Measurements from ENCODE around the gene ELP2.
A peak's percentile ranks its signal among the peaks of the same experiment; 100 is the strongest.
"Not testable (repeated sequence)": the region's sequence is repeated elsewhere in the genome, so short reads cannot be mapped to it uniquely, and the experiment has no call there.

The ELP2 gene

DNA sequence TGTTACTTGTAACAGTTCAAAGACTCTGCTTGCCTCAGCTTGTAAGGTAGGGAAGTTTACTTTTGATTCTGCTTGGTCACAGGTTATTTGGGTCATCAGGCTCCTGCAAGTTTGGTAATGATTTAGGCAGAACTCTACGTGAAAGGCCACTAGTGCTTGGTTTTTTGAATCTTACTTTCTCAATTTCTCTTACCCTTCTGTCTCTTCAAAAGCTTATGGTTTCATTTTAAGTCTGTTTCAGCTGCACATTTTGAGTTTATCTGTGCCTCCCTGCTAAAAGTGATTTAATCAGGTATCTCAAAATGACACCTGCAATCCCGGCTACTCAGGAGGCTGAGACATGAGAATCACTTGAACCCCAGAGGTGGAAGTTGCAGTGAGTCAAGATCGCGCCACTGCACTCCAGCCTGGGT, 31.3 kb downstream of the ELP2 start:
- no peak for DNase-seq

GRCh38 chr18:36162981-36163380, 33.3 kb downstream of the ELP2 start:
- no peak for DNase-seq

DNA sequence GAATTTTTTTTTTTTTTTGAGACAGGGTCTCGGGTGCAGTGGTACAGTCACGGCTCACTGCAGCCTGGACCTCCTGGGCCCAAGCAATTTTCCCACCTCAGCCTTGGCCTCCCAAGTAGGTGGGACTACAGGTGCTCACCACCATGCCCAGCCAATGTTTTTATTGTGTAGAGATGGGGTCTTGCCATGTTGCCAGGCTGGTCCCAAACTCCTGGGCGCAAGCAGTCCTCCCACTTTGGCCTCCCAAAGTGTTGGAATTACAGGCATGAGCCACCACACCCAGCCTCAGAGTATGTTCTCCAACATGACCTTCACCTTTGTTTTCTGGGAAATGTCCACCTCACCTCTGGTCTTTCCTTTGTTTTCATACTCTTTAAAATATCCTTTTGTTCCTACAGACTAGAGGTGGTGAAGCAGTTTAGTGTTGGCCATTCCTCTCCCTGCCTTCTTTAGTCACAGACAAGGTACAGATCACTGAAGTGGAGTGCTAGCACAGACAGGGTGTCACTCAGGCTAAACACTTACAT, 38.1 kb downstream of the ELP2 start:
- DNase-seq: no peak

- DNase-seq: not testable (repeated sequence)
Measured at GRCh38 chr18:36168296-36168695, 38.6 kb downstream of the ELP2 start.

- DNase-seq: no peak
Measured at GRCh38 chr18:36169938-36170337, 40.2 kb downstream of the ELP2 start.

DNA sequence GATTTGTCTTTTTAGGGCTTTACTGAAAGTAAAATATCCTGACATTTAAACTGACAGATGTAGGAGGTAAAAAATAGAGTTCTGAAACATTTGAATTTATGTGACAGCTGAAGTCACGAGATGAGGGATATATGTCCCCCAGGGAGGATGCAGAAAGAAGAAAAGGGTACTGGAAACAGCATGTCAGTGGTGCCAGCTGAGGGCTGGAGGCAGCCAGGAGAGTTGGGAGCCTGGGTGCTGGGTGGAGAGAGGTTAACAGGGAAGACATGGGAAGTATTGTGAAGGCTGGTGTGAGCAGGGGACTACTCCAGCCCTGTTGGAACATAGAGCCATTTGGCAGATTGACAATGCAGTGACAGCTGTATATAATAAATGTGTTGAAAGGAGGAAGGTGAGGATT, 45.8 kb downstream of the ELP2 start:
- DNase-seq: no peak

DNA sequence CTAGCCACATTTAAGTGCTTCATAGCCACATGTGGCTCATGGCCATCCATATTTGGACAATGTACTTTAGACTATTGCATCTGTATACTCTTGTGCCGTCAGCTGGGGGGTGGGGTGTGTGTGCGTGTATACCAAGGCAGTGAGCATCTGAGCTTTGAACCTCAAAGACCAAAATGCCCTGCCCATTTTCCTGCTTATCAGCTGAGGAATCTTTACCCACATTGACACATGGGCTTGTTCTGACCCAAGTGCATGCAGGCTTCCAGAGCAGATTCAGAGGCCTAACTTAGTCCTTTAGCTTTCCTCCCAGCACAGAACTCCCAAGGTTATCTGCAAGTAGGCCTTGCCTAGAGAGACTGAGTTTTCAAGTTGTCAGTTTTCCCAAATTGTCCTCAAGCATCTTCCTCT, 46.5 kb downstream of the ELP2 start:
- DNase-seq: no peak

DNA sequence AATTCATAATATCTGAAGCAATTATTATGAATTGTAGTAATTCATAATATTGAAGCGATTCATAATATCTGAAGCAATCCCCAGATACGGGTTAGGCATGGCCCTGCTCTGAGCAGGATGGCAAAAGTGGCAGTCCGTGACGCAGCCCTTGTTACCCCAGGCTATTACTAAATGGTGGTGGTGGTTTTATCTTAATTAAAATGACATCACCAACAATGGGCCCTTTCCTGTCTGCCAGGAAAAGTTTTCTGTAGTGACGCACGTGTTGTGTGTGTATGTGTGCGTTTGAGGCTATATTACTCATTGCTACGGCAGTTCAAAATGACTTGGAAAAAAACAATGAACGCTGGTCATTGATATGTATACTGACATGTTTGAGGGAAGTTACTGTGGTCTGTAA, 47.0 kb downstream of the ELP2 start:
- DNase-seq: no peak

GRCh38 chr18:36177913-36178312, 48.2 kb downstream of the ELP2 start:
- no peak for DNase-seq

- DNase-seq: no peak
Measured at GRCh38 chr18:36179562-36180355, 50.1 kb downstream of the ELP2 start.

GRCh38 chr18:36181441-36181840, 51.7 kb downstream of the ELP2 start:
- DNase-seq: no peak

DNA sequence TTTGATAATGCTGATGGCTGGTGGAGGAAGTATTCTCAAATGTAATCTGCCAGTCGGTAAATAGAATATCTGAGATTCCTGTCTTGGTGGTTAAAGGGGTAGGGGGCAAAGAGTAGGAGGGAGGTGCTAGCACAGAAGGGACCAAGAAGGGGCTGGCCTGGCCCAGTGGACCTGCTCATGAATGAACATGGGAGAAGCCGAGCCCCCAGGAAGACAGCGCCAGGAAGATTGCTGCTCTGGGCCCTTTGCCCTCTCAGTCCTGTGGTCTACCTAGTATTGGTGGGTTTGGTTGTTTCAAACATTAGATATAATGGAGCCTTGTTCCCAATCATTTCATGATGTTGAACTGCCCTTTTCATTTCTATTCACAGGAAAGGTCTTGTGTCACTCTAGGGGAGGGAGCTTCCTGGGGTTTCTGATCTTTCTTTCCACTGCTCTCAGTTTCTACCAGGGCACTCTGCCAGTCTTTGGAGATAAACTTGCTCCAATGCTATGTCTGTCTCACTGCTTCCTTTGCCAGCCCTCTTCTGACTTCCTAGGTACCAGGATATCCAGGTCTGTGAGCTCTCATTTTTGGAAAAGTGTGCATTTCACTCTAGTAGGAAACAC, 52.3 kb downstream of the ELP2 start:
- DNase-seq: no peak

- DNase-seq: no peak
Measured at GRCh38 chr18:36183033-36183432, 53.3 kb downstream of the ELP2 start.

DNA sequence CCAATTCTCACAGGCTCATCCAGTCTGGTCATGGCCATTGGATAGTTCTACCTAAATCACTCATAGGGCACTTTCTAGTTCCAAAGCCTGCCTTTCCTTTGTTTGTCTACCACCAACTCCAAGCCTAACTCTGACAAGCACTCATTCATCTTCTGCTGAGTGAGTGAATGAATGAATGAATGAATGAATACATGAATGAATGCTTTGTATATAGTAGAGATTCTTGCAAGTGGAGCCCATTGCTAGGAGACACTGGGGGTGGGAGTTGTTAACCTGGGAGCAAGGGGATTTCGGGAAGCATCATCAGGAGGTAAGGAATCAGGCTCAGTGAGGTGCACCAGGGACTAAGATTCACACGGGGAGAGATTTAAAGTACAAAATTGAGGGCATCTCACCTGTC, 54.3 kb downstream of the ELP2 start:
- no peak for DNase-seq

- no peak for DNase-seq
Measured at GRCh38 chr18:36185157-36185556, 55.5 kb downstream of the ELP2 start.

GRCh38 chr18:36185901-36186460, 56.3 kb downstream of the ELP2 start:
- no peak for DNase-seq

GRCh38 chr18:36186461-36187192, 56.9 kb downstream of the ELP2 start:
- peak; percentile 71 for DNase-seq

GRCh38 chr18:36187193-36187825, 57.6 kb downstream of the ELP2 start, which contains the start of gene MOCOS:
Gene MOCOS (plus strand): TSS chr18:36187497. CDS start chr18:36187540, 43 bp downstream.
- peak; percentile 82 for DNase-seq

DNA sequence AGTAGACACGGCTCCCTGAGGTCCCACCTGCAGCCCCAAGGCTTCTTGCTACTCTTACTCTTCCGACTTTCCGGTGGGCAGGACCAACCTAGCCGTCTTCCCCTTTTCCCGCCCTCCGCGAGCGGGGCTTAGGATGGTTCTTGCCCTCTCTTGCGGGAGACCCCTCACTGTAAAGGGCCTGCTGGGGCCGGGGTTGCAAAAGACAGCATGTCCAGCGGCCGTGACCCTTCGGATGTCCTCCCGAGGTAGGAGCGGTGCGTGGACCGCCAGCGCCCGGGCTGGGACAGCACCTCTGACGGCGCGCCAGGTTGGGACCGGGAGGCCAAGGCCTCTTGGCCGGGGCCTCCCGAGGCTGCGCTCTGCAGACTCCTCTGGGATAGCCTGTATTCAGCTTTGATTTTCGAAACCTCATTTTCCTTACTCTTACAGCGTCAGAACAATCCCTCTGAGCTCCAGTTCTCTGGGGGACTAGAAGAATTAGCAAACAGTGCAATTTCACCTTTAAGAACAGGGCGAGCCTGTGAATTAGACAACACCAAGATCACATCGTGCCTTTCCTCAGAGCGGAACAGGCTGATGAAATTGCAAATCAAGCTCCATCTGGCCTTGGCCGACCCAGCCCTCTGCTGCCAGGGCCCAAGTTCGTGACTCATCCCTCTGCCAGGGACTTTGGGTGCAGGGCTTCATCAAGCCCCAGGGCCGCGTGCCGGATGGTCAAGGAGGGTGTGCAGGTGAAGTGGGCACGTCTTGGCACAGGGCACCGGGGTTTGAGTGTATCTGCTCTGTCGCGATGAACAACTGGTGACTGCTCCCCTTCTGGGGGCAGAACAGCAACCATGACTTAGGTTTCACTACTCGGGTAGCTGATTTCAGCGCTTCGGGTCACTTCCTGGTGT, 58.4 kb downstream of the ELP2 start:
- no peak for DNase-seq

GRCh38 chr18:36188916-36189315, 59.2 kb downstream of the ELP2 start:
- peak; percentile 42 for DNase-seq

DNA sequence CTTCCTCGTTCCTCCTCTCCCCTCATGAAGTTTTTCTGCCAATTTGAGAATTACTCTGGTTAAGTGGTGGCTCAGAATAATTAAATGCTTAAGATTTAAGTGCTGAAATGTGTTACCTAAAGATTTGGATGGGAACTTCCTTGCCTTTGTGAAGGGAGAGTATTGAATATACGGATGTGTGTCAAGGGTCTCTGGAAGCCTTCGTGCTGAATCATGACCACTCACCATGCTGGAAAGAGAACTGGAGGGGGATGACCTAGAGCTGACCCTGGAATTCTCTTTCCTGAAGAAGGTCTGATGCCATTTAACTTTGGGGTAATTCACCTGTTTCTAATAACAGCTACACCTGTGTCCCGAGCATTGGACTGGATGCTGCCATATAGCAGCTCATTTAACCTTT, 59.8 kb downstream of the ELP2 start:
- DNase-seq: peak; percentile 16

DNA sequence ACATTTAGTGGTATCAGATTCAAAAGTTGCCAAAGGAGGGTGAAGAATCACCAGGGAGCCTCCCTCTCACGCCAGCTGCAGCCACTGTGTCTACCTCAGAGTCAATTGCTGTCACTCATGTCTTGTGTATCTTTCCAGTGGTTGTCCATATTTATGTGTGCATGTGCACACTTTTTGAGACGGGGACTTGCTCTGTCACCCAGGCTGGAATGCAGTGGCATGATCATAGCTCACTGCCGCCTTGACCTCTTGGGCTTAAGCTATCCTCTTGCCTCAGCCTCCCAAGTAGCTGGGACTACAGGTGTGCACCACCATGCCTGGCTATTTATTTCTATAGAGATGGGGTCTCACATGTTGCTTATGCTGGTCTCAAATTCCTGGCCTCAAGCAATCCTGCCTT, 61.6 kb downstream of the ELP2 start:
- DNase-seq: peak; percentile 27

All from activated effector memory CD4-positive, alpha-beta T cell treated with anti-CD3 and anti-CD28 coated beads, Interleukin-2, amount 50 U/mL, for 16 hours (primary cell).